Upper lobe of left lung (tissue), 4 donors: ENCODE measurements around the gene CNOT8.
"Not testable (repeated sequence)": the region's sequence is repeated elsewhere in the genome, so short reads cannot be mapped to it uniquely, and the experiment has no call there.

Experiments used
- EP300 ChIP-seq, 4 donors: sonication (generic); formaldehyde crosslinking; IDR thresholded peaks; one replicate each; pipeline ENCODE4 v1.5.1; 2017; ENCODE audit warnings: antibody characterized with exemption in 4 of 4, control low read depth in 2 of 4
- POLR2A ChIP-seq, 4 donors: fragments of 450-650 bp; IDR thresholded peaks; one replicate each; pipeline ENCODE4 v1.5.1; 2016 to 2017; ENCODE audit warnings: antibody characterized with exemption in 4 of 4, mild to moderate bottlenecking in 2 of 4
- POLR2AphosphoS5 ChIP-seq, 2 donors: sonication (generic); formaldehyde crosslinking; IDR thresholded peaks; one replicate each; pipeline ENCODE4 v1.5.1; 2017; ENCODE audit warnings: antibody characterized with exemption in 2 of 2
- TF ChIP-seq, protein P1 (sequence below), 6 experiments: fragments of 450-650 bp in 4 of 6; fragments of 200-600 bp in 2 of 6; sonication (generic) in 2 of 6; IDR thresholded peaks; one replicate each; pipeline ENCODE4 v1.5.1; 2016 to 2019; ENCODE audit warnings: antibody characterized with exemption in 6 of 6

DNA sequence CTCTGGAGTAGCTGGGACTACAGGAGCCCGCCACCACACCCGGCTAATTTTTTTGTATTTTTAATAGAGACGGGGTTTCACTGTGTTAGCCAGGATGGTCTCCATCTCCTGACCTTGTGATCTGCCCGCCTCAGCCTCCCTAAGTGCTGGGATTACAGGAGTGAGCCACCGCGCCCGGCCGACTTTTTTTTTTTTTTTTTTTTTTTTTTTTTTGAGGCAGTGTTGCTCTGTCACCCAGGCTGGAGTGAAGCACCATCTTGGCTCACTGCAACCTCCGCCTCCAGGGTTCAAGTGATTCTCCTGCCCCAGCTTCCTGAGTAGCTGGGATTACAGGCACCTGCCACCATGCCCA is 22.8 kb upstream of the CNOT8 start:
- TF ChIP-seq, protein P1, sequence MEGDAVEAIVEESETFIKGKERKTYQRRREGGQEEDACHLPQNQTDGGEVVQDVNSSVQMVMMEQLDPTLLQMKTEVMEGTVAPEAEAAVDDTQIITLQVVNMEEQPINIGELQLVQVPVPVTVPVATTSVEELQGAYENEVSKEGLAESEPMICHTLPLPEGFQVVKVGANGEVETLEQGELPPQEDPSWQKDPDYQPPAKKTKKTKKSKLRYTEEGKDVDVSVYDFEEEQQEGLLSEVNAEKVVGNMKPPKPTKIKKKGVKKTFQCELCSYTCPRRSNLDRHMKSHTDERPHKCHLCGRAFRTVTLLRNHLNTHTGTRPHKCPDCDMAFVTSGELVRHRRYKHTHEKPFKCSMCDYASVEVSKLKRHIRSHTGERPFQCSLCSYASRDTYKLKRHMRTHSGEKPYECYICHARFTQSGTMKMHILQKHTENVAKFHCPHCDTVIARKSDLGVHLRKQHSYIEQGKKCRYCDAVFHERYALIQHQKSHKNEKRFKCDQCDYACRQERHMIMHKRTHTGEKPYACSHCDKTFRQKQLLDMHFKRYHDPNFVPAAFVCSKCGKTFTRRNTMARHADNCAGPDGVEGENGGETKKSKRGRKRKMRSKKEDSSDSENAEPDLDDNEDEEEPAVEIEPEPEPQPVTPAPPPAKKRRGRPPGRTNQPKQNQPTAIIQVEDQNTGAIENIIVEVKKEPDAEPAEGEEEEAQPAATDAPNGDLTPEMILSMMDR (IDR thresholded peaks at IDR 0.05), result not testable (repeated sequence)
- not testable (repeated sequence) for TF ChIP-seq POLR2A, POLR2AphosphoS5, EP300 (IDR thresholded peaks at IDR 0.05)
